Right lobe of liver (tissue), 6 donors: ENCODE measurements around the gene GLP1R. TPM values are rescaled to one million over a fixed set of nuclear protein-coding genes. Genes with fewer than 3 reads are reported as not detected.

Experiments used
- ATAC-seq, 4 donors: fragments of 200-7000 bp; cut with Tn5 transposase; one replicate each; pipeline ENCODE4 v1.9.1; 2020; ENCODE audit warnings: mild to moderate bottlenecking in 4 of 4, moderate library complexity in 4 of 4
- DNase-seq, 3 donors: peaks; one replicate each; pipeline ENCODE4 v3.0.0-alpha.2; 2020
- H3K27ac ChIP-seq, 3 donors: fragments of 200-600 bp; one replicate each; pipeline ENCODE4 v1.8.0; 2022
- H3K27me3 ChIP-seq, 2 donors: fragments of 200-600 bp; one replicate each; pipeline ENCODE4 v1.8.0; 2022
- H3K36me3 ChIP-seq, 4 donors: fragments of 200-600 bp; sonication (generic) in 1 of 4; one replicate each; pipeline versions ENCODE4 v1.5.1 to v1.8.0; 2017 to 2022; ENCODE audit warnings: control low read depth in 1 of 4
- H3K4me1 ChIP-seq, 4 donors: fragments of 200-600 bp; sonication (generic) in 1 of 4; one replicate each; pipeline versions ENCODE4 v1.5.1 to v1.8.0; 2017 to 2022; ENCODE audit warnings: control low read depth in 1 of 4
- H3K4me3 ChIP-seq, 3 donors: fragments of 200-600 bp; one replicate each; pipeline ENCODE4 v1.8.0; 2022
- H3K9me3 ChIP-seq, 4 donors: fragments of 200-600 bp; sonication (generic) in 1 of 4; one replicate each; pipeline versions ENCODE4 v1.5.1 to v1.8.0; 2017 to 2022; ENCODE audit warnings: control low read depth in 1 of 4
- CTCF ChIP-seq, 4 donors: fragments of 200-600 bp in 3 of 4; fragments of 450-650 bp in 1 of 4; IDR thresholded peaks; one replicate each; pipeline versions ENCODE4 v1.5.1 to v1.8.0; 2016 to 2022; ENCODE audit warnings: antibody characterized with exemption in 4 of 4, mild to moderate bottlenecking in 2 of 4
- POLR2A ChIP-seq: fragments of 450-650 bp; IDR thresholded peaks from one replicate; pipeline ENCODE4 v1.6.1; 2017; ENCODE audit warnings: antibody characterized with exemption, mild to moderate bottlenecking
- WGBS: methylation state at CpG from one replicate; pipeline ENCODE4 v1.1.6; 2018; ENCODE audit warnings: low coverage, low lambda C conversion rate; ENCODE audit not compliant: insufficient coverage; ENCODE audit errors: missing lambda C conversion rate; 5-methylcytosine and 5-hydroxymethylcytosine counted together
- intact Hi-C, 2 donors: fragments of 100-400 bp; cut with DNase I; formaldehyde crosslinking; loops; one replicate each; pipeline versions ENCODE4 v1.11.2 to v1.14.1; 2022
- total RNA-seq, 6 experiments: library from RNA; depleted of rRNA in 2 of 6; stranded (reverse); fragments of >200 nt in 2 of 6; fragmentation: NEBNext Ultra II Directional in 3 of 6; extraction: Animal tissue kit (Norgen Biotek cat#: 25700) in 3 of 6; gene quantifications; one replicate each; pipeline versions ENCODE4 v1.1.0 to v1.2.4, GENCODE V29; 2016 to 2023
- donor health status: DM: no; HTN: yes; CAD: no.
- donor health status: DM: no; HTN: no; CAD: no.
- donor health status: DM: no; HTN: no; CAD: no.
- donor health status: DM: no; HTN: yes; CAD: no.
- donor health status: DM: no; HTN: yes; CAD: no.

Gene GLP1R
- total RNA-seq, 6 experiments from 2014 or later: not detected

GRCh38 chr6:39050453-39051112, 2.0 kb downstream of the GLP1R start:
- intact Hi-C loops: no loop called here
- H3K9me3 ChIP-seq: no peaks in the 10 kb centered on the region
- no peak for ATAC-seq
- H3K4me1 ChIP-seq: peaks cover 0 to 7% (median 0%) of the 10 kb centered on the region in 4 donors
- H3K36me3 ChIP-seq: no peaks in the 10 kb centered on the region
- H3K27ac ChIP-seq: no peak overlapping the region
- WGBS: 67% methylated on average over 4 of the region's 5 CpGs
- H3K27me3 ChIP-seq: no peaks in the 10 kb centered on the region
- no peak for TF ChIP-seq POLR2A
- no peak for TF ChIP-seq CTCF (IDR thresholded peaks at IDR 0.05)
- no peak overlapping the region for H3K4me3 ChIP-seq
- DNase-seq: no peak

- WGBS: 45% methylated on average over 4 of the region's 4 CpGs
- Histone ChIP-seq H3K9me3 (no peaks in the 10 kb centered on the region), H3K4me1 (peaks cover 0 to 7% (median 0%) of the 10 kb centered on the region in 4 donors), H3K36me3 (no peaks in the 10 kb centered on the region), H3K27me3 (no peaks in the 10 kb centered on the region), H3K4me3 (no peak overlapping the region), H3K27ac (no peak overlapping the region)
- intact Hi-C loops: no loop called here
- ATAC-seq: no peak
- no peak for DNase-seq
- TF ChIP-seq POLR2A: no peak
- TF ChIP-seq CTCF (IDR thresholded peaks at IDR 0.05): no peak
Measured at GRCh38 chr6:39051399-39052122, 3.0 kb downstream of the GLP1R start.

- ATAC-seq (no peak), DNase-seq (no peak)
- Histone ChIP-seq H3K27me3 (no peaks in the 10 kb centered on the region), H3K4me1 (peaks cover 0 to 7% (median 0%) of the 10 kb centered on the region in 4 donors), H3K27ac (no peak overlapping the region), H3K9me3 (no peaks in the 10 kb centered on the region), H3K36me3 (no peaks in the 10 kb centered on the region), H3K4me3 (no peak overlapping the region)
- 47% methylated on average over 2 of the region's 4 CpGs for WGBS
- intact Hi-C loops: no loop called here
- no peak for TF ChIP-seq POLR2A
- TF ChIP-seq CTCF (IDR thresholded peaks at IDR 0.05): no peak
Measured at GRCh38 chr6:39053016-39053624, 4.5 kb downstream of the GLP1R start.

GRCh38 chr6:39053854-39054576, 5.4 kb downstream of the GLP1R start:
- TF ChIP-seq POLR2A (no peak), CTCF (IDR thresholded peaks at IDR 0.05) (no peak)

More at GRCh38 chr6:39053854-39054576, 5.4 kb downstream of the GLP1R start:
- H3K36me3 ChIP-seq: no peaks in the 10 kb centered on the region
- no peaks in the 10 kb centered on the region for H3K27me3 ChIP-seq
- 52% methylated on average over 5 of the region's 9 CpGs for WGBS
- H3K4me3 ChIP-seq: no peak overlapping the region
- H3K4me1 ChIP-seq: no peaks in the 10 kb centered on the region
- ATAC-seq (no peak), DNase-seq (no peak)
- H3K9me3 ChIP-seq: no peaks in the 10 kb centered on the region
- no peak overlapping the region for H3K27ac ChIP-seq
- intact Hi-C loops: no loop called here
